Measurements from ENCODE around the gene ZBTB7C.

GRCh38 chr18:47984991-47985390 lies 424.2 kb downstream of the ZBTB7C start:
- no peak for TF ChIP-seq CTCF (conservative IDR thresholded peaks at IDR 0.05; ENCODE audit: low read length)
- no peak for TF ChIP-seq EZH2phosphoT487 (IDR thresholded peaks at IDR 0.05; ENCODE audit: borderline replicate concordance)

All from Loucy (cell line).